Activated naive CD4-positive, alpha-beta T cell (primary cell): ENCODE results near the gene GPRC5D.

Experiments used
- DNase-seq, 4 experiments: peaks; one replicate each; lab custom pipeline; 2025; lab: John Stamatoyannopoulos, UW

The GPRC5D gene

GRCh38 chr12:12908252-12908651 is 43.7 kb downstream of the GPRC5D start:
- DNase-seq = no peak

GRCh38 chr12:12907552-12907951 is 44.4 kb downstream of the GPRC5D start:
- DNase-seq = no peak

GRCh38 chr12:12903642-12904609 is 48.0 kb downstream of the GPRC5D start:
- DNase-seq = no peak

GRCh38 chr12:12902036-12902435 is 49.9 kb downstream of the GPRC5D start:
- DNase-seq = no peak

- no peak for DNase-seq
Observed at GRCh38 chr12:12901158-12901791, 50.7 kb downstream of the GPRC5D start.

GRCh38 chr12:12900786-12901157 is 51.2 kb downstream of the GPRC5D start:
- DNase-seq = no peak

GRCh38 chr12:12899530-12900380 is 52.2 kb downstream of the GPRC5D start:
- DNase-seq = no peak

- no peak for DNase-seq
Observed at GRCh38 chr12:12898911-12899511, 53.0 kb downstream of the GPRC5D start.

- DNase-seq = no peak
Observed at GRCh38 chr12:12898136-12898717, 53.7 kb downstream of the GPRC5D start.

GRCh38 chr12:12897302-12897701 is 54.7 kb downstream of the GPRC5D start:
- DNase-seq = no peak

GRCh38 chr12:12896260-12896659 is 55.7 kb downstream of the GPRC5D start:
- DNase-seq = no peak

GRCh38 chr12:12893438-12893837 is 58.5 kb downstream of the GPRC5D start:
- no peak for DNase-seq

- DNase-seq = no peak
Observed at GRCh38 chr12:12892681-12893141, 59.3 kb downstream of the GPRC5D start.

- DNase-seq = no peak
Observed at GRCh38 chr12:12891881-12892355, 60.1 kb downstream of the GPRC5D start.

GRCh38 chr12:12891080-12891880 is 60.7 kb downstream of the GPRC5D start, which contains the start of gene GPRC5A:
Gene GPRC5A, plus strand, starts transcription at chr12:12891562. Its CDS starts 16,688 bp downstream, at chr12:12908250.
- DNase-seq = peak in 1 of 4 experiments; percentile 20
